Nephron progenitor cell (in vitro differentiated cells): Measurements from ENCODE around the gene ESRRB.

ENCODE experiments used
- DNase-seq: peaks from one replicate; pipeline ENCODE4 v3.0.0; 2021
- H3K27ac Mint-ChIP-seq: 2 replicates; pipeline ENCODE4 v1.8.0; 2021; ENCODE audit warnings: mild to moderate bottlenecking, moderate library complexity, mixed read lengths
- H3K27me3 Mint-ChIP-seq: 2 replicates; pipeline ENCODE4 v1.8.0; 2021; ENCODE audit warnings: mild to moderate bottlenecking, low read depth, mixed read lengths; ENCODE audit not compliant: poor library complexity
- H3K36me3 Mint-ChIP-seq: 2 replicates; pipeline ENCODE4 v1.8.0; 2021; ENCODE audit warnings: low read depth, mixed read lengths
- H3K4me1 Mint-ChIP-seq: 2 replicates; pipeline ENCODE4 v1.8.0; 2021; ENCODE audit warnings: mixed read lengths
- H3K4me3 Mint-ChIP-seq: 2 replicates; pipeline ENCODE4 v1.8.0; 2021; ENCODE audit warnings: mild to moderate bottlenecking, moderate library complexity, mixed read lengths
- H3K9me3 Mint-ChIP-seq: 2 replicates; pipeline ENCODE4 v1.8.0; 2021; ENCODE audit warnings: mild to moderate bottlenecking, moderate library complexity, mixed read lengths
- CTCF ChIP-seq: fragments of 200-600 bp; sonication (generic); IDR thresholded peaks from 2 replicates; pipeline ENCODE4 v1.5.0; 2021; ENCODE audit warnings: antibody characterized with exemption

The ESRRB gene

DNA sequence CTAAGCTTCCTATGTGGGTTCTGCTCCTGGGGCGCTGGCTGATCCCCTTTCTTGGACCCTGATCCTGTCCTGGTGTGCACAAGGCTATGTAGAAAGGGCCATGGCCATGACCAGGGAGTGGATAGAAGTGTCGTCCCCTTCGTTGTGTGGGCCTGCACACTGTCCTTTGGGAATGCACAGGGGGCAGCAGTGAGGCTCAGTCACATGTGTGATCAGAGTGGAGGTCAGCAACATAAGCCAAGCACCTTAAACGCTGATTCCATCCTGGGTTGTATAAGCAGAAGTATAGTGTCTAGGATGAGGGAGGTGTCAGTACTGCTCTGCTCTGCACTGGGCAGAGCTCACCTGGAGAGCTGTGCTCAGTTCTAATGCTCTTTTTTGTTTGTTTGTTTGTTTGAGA lies 48.4 kb downstream of the ESRRB start:
- H3K4me1 Mint-ChIP-seq: peaks cover 38% of the 10 kb centered on the region
- no peak for DNase-seq
- peaks cover 10% of the 10 kb centered on the region for H3K27me3 Mint-ChIP-seq
- H3K4me3 Mint-ChIP-seq: no peak overlapping the region
- no peaks in the 10 kb centered on the region for H3K9me3 Mint-ChIP-seq
- no peaks in the 10 kb centered on the region for H3K36me3 Mint-ChIP-seq
- H3K27ac Mint-ChIP-seq: no peak overlapping the region
- no peak for TF ChIP-seq CTCF

GRCh38 chr14:76426161-76426696 lies 50.3 kb downstream of the ESRRB start:
- Mint-ChIP-seq H3K27me3 (peaks cover 11% of the 10 kb centered on the region), H3K36me3 (no peaks in the 10 kb centered on the region), H3K9me3 (no peaks in the 10 kb centered on the region), H3K27ac (no peak overlapping the region), H3K4me3 (no peak overlapping the region), H3K4me1 (peaks cover 30% of the 10 kb centered on the region)
- no peak for DNase-seq
- no peak for TF ChIP-seq CTCF

GRCh38 chr14:76428611-76429010 lies 52.7 kb downstream of the ESRRB start:
- Mint-ChIP-seq H3K4me3 (no peak overlapping the region), H3K27ac (no peak overlapping the region), H3K4me1 (peaks cover 53% of the 10 kb centered on the region), H3K36me3 (no peaks in the 10 kb centered on the region), H3K27me3 (peaks cover 12% of the 10 kb centered on the region), H3K9me3 (no peaks in the 10 kb centered on the region)
- TF ChIP-seq CTCF: no peak
- no peak for DNase-seq

GRCh38 chr14:76430017-76430416 lies 54.1 kb downstream of the ESRRB start:
- peaks cover 58% of the 10 kb centered on the region for H3K4me1 Mint-ChIP-seq
- no peak for DNase-seq
- no peak for TF ChIP-seq CTCF
- no peaks in the 10 kb centered on the region for H3K9me3 Mint-ChIP-seq
- H3K4me3 Mint-ChIP-seq: no peak overlapping the region
- H3K27ac Mint-ChIP-seq: no peak overlapping the region
- no peaks in the 10 kb centered on the region for H3K36me3 Mint-ChIP-seq
- peaks cover 11% of the 10 kb centered on the region for H3K27me3 Mint-ChIP-seq

DNA sequence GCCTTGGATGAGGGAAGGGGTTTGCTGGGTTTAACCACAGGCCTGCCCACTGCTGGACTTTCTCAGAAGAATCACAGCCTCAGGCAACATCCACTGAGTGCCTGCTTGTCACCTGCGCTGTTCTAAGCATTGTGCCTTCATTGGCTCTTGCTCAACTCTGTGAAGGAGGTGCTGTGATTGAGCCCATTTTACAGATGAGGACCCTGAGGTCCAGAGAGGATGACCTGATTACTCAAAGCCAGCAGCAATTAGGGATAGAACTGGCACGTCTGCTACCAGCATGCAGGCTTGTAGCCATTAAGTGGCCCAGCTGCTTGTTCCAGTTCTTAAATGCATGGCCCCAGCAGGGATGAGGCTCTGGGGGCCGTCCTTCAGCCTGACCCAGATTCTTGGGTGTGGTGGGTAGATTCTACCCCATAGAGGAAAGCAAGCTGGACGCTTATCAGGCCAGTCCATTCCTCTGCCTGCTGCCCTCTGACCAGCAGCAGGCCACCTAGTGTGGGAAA lies 54.6 kb downstream of the ESRRB start:
- Mint-ChIP-seq H3K4me3 (no peak overlapping the region), H3K4me1 (peaks cover 59% of the 10 kb centered on the region), H3K27me3 (peaks cover 16% of the 10 kb centered on the region), H3K27ac (no peak overlapping the region), H3K36me3 (no peaks in the 10 kb centered on the region), H3K9me3 (no peaks in the 10 kb centered on the region)
- no peak for TF ChIP-seq CTCF
- DNase-seq: no peak

- no peaks in the 10 kb centered on the region for H3K36me3 Mint-ChIP-seq
- H3K4me3 Mint-ChIP-seq: no peak overlapping the region
- H3K27me3 Mint-ChIP-seq: peaks cover 19% of the 10 kb centered on the region
- H3K9me3 Mint-ChIP-seq: no peaks in the 10 kb centered on the region
- H3K4me1 Mint-ChIP-seq: peaks cover 59% of the 10 kb centered on the region
- peak overlapping the region; percentile 6 for H3K27ac Mint-ChIP-seq
- no peak for DNase-seq
- no peak for TF ChIP-seq CTCF
These were observed 55.6 kb downstream of the ESRRB start for GRCh38 chr14:76431538-76431937.
